IMR-90 (cell line): ENCODE data around the gene RAD18. TPM values are rescaled to one million over a fixed set of nuclear protein-coding genes. Genes with fewer than 3 reads are reported as not detected.

Experiments used
- ATAC-seq: fragments of 200-7000 bp; cut with Tn5 transposase; 2 replicates; pipeline ENCODE4 v1.9.1; 2020; ENCODE audit warnings: low read depth, mild to moderate bottlenecking, moderate library complexity
- BruUV-seq: library from RNA; stranded (reverse); fragments of 400-500 nt; replicated peaks from 2 replicates; lab custom pipeline; 2021; lab: Mats Ljungman, UMichigan
- CTCF ChIA-PET: fragments of 300-600 bp; formaldehyde crosslinking; extraction: SDS; loops from one replicate; lab custom pipeline; 2021; ENCODE audit warnings: antibody characterized with exemption; lab: Yijun Ruan, JAX
- POLR2A ChIA-PET: fragments of 300-600 bp; sonication (Branson Sonifier 250); formaldehyde crosslinking; loops from one replicate; lab custom pipeline; 2022; ENCODE audit warnings: antibody characterized with exemption; ENCODE audit not compliant: unreplicated experiment; lab: Charles Lee
- DNase-seq: peaks from one replicate; pipeline ENCODE4 v3.0.0; 2013
- H2AFZ ChIP-seq: replicated peaks from 2 replicates; pipeline ENCODE3; 2013; ENCODE audit warnings: low read length, mild to moderate bottlenecking; ENCODE audit not compliant: poor library complexity
- H2AK5ac ChIP-seq: 2 replicates; pipeline ENCODE4 v1.6.1; 2013; ENCODE audit warnings: low read depth, low read length, inconsistent platforms
- H2AK9ac ChIP-seq: replicated peaks from 2 replicates; pipeline ENCODE3; 2013; ENCODE audit warnings: mild to moderate bottlenecking, low read depth, low read length, moderate library complexity; ENCODE audit not compliant: poor library complexity
- H2BK120ac ChIP-seq: 2 replicates; pipeline ENCODE4 v1.6.1; 2013; ENCODE audit warnings: low read depth, low read length, inconsistent platforms
- H2BK15ac ChIP-seq: 3 replicates; pipeline ENCODE4 v1.6.1; 2013; ENCODE audit warnings: low read depth, low read length, inconsistent platforms
- H2BK20ac ChIP-seq: 2 replicates; pipeline ENCODE4 v1.6.1; 2013; ENCODE audit warnings: low read depth, mild to moderate bottlenecking, inconsistent platforms, low read length, moderate library complexity
- H2BK5ac ChIP-seq: 2 replicates; pipeline ENCODE4 v1.6.1; 2013; ENCODE audit warnings: mild to moderate bottlenecking, low read depth, low read length, inconsistent platforms; ENCODE audit not compliant: poor library complexity, severe bottlenecking
- H3K14ac ChIP-seq: replicated peaks from 2 replicates; pipeline ENCODE4 v1.6.1; 2013; ENCODE audit warnings: low read depth, low read length, inconsistent platforms
- H3K18ac ChIP-seq: 2 replicates; pipeline ENCODE4 v1.6.1; 2013; ENCODE audit warnings: low read depth, low read length, control low read depth
- H3K23ac ChIP-seq: 2 replicates; pipeline ENCODE4 v1.6.1; 2013; ENCODE audit warnings: low read depth, low read length, inconsistent platforms
- H3K27ac ChIP-seq: 2 replicates; pipeline ENCODE4 v1.5.1; 2013; ENCODE audit warnings: mild to moderate bottlenecking, control low read depth, low read length; ENCODE audit not compliant: insufficient read depth
- H3K27me3 ChIP-seq: 2 replicates; pipeline ENCODE4 v1.6.1; 2013; ENCODE audit warnings: low read length; ENCODE audit not compliant: control insufficient read depth, insufficient read depth
- H3K36me3 ChIP-seq: 2 replicates; pipeline ENCODE4 v1.6.1; 2013; ENCODE audit warnings: low read length, mixed read lengths; ENCODE audit not compliant: control insufficient read depth, insufficient read depth
- H3K4ac ChIP-seq: 2 replicates; pipeline ENCODE4 v1.6.1; 2013; ENCODE audit warnings: low read depth, low read length, inconsistent platforms
- H3K4me1 ChIP-seq: 2 replicates; pipeline ENCODE4 v1.6.1; 2013; ENCODE audit warnings: low read length, mixed read lengths; ENCODE audit not compliant: control insufficient read depth, insufficient read depth
- H3K4me2 ChIP-seq: 2 replicates; pipeline ENCODE4 v1.6.1; 2013; ENCODE audit warnings: low read depth, mild to moderate bottlenecking, control low read depth, low read length, moderate library complexity
- H3K4me3 ChIP-seq: 2 replicates; pipeline ENCODE4 v1.5.1; 2013; ENCODE audit warnings: low read depth, mild to moderate bottlenecking, control low read depth, low read length, moderate library complexity; ENCODE audit not compliant: insufficient read depth
- H3K56ac ChIP-seq: 2 replicates; pipeline ENCODE4 v1.6.1; 2013; ENCODE audit warnings: low read length, inconsistent platforms; ENCODE audit not compliant: insufficient read depth; ENCODE audit errors: extremely low read depth
- H3K79me1 ChIP-seq, 2 experiments: 2 replicates each; pipeline ENCODE4 v1.6.1; 2013; ENCODE audit warnings: low read length in 2 of 2, inconsistent platforms in 1 of 2, low read depth in 1 of 2
- H3K9ac ChIP-seq: 2 replicates; pipeline ENCODE4 v1.6.1; 2013; ENCODE audit warnings: low read depth, low read length, control low read depth
- H3K9me1 ChIP-seq: 2 replicates; pipeline ENCODE4 v1.6.1; 2013; ENCODE audit warnings: low read length, inconsistent platforms; ENCODE audit not compliant: insufficient read depth
- H3K9me3 ChIP-seq: 2 replicates; pipeline ENCODE4 v1.6.1; 2013; ENCODE audit warnings: low read length; ENCODE audit not compliant: control insufficient read depth, insufficient read depth
- H4K20me1 ChIP-seq: 2 replicates; pipeline ENCODE4 v1.6.1; 2013; ENCODE audit warnings: low read length, inconsistent platforms; ENCODE audit not compliant: insufficient read depth
- H4K5ac ChIP-seq: 2 replicates; pipeline ENCODE4 v1.6.1; 2013; ENCODE audit warnings: mild to moderate bottlenecking, low read depth, low read length, control low read depth
- H4K8ac ChIP-seq, 2 experiments: 2 replicates each; pipeline ENCODE4 v1.6.1; 2013; ENCODE audit warnings: low read depth in 2 of 2, low read length in 2 of 2, control low read depth in 1 of 2, inconsistent platforms in 1 of 2
- H4K91ac ChIP-seq: 2 replicates; pipeline ENCODE4 v1.6.1; 2013; ENCODE audit warnings: low read depth, low read length, inconsistent platforms; ENCODE audit not compliant: insufficient read depth
- BHLHE40 ChIP-seq: fragments of 150-350 bp; IDR thresholded peaks from 2 replicates; pipeline ENCODE4 v1.6.1; 2016; ENCODE audit warnings: mild to moderate bottlenecking, low read depth, low read length
- CEBPB ChIP-seq: IDR thresholded peaks from 2 replicates; pipeline ENCODE4 v1.6.1; 2012; ENCODE audit warnings: low read depth, low read length, improper control_type of control experiment
- ELK1 ChIP-seq: fragments of 150-350 bp; IDR thresholded peaks from 2 replicates; pipeline ENCODE4 v1.6.1; 2016; ENCODE audit warnings: low read depth, mild to moderate bottlenecking, low read length, moderate library complexity, borderline replicate concordance
- NFE2L2 ChIP-seq: fragments of 150-350 bp; IDR thresholded peaks from 2 replicates; pipeline ENCODE4 v1.6.1; 2016; ENCODE audit warnings: low read depth, mild to moderate bottlenecking, low read length
- POLR2A ChIP-seq: IDR thresholded peaks from 2 replicates; pipeline ENCODE4 v1.6.1; 2012; ENCODE audit warnings: mild to moderate bottlenecking, low read depth, low read length
- SMC3 ChIP-seq: fragments of 150-350 bp; IDR thresholded peaks from 2 replicates; pipeline ENCODE4 v1.6.1; 2016; ENCODE audit warnings: low read depth, mild to moderate bottlenecking, antibody characterized with exemption, low read length, moderate library complexity
- WGBS, 2 experiments: methylation state at CpG; one replicate each; pipeline versions ENCODE4 v1.1.5 to v1.1.7; 2013; ENCODE audit warnings: missing lambda C conversion rate in 2 of 2; ENCODE audit not compliant: insufficient read length in 1 of 2; ENCODE audit errors: extremely low coverage in 2 of 2; 5-methylcytosine and 5-hydroxymethylcytosine counted together
- dilution Hi-C: fragments of 300-500 bp; cut with HindIII; formaldehyde crosslinking; loops from one replicate; pipeline ENCODE4 v1.14.3; 2018; ENCODE audit warnings: low sequenced_read_pairs; ENCODE audit not compliant: unreplicated experiment
- in situ Hi-C: fragments of 300-500 bp; cut with MboI; formaldehyde crosslinking; loops from 3 replicates; pipeline ENCODE4 v1.14.3; 2019; ENCODE audit warnings: low sequenced_read_pairs, inconsistent platforms, mixed read lengths
- intact Hi-C: fragments of 100-400 bp; cut with micrococcal nuclease; formaldehyde crosslinking; loops from 2 replicates; pipeline ENCODE4 v1.10.0; 2022
- polyA plus RNA-seq, 3 experiments: library from polyadenylated mRNA; depleted of rRNA; stranded (reverse); fragments of >200 nt; gene quantifications; 2 replicates each; pipeline ENCODE4 v1.2.3, GENCODE V29; 2012; ENCODE audit warnings: low replicate concordance in 1 of 3
- total RNA-seq: library from RNA; depleted of rRNA; stranded (reverse); fragments of >200 nt; gene quantifications from 2 replicates; pipeline ENCODE4 v1.2.3, GENCODE V29; 2012
- TF ChIP-seq, protein P1 (sequence below): fragments of 150-350 bp; IDR thresholded peaks from 2 replicates; pipeline ENCODE4 v1.6.1; 2017; ENCODE audit warnings: mild to moderate bottlenecking, antibody characterized with exemption, low read length, low read depth

RAD18 gene
- total and polyA plus RNA-seq, 2 of the 4 experiments (the other 2 are of a cell fraction): 8.2 to 17.2 TPM

GRCh38 chr3:8885536-8886316 is 77.5 kb downstream of the RAD18 start (continued):
- no peak for TF ChIP-seq SMC3
- TF ChIP-seq POLR2A: no peak
- TF ChIP-seq NFE2L2: no peak

DNA sequence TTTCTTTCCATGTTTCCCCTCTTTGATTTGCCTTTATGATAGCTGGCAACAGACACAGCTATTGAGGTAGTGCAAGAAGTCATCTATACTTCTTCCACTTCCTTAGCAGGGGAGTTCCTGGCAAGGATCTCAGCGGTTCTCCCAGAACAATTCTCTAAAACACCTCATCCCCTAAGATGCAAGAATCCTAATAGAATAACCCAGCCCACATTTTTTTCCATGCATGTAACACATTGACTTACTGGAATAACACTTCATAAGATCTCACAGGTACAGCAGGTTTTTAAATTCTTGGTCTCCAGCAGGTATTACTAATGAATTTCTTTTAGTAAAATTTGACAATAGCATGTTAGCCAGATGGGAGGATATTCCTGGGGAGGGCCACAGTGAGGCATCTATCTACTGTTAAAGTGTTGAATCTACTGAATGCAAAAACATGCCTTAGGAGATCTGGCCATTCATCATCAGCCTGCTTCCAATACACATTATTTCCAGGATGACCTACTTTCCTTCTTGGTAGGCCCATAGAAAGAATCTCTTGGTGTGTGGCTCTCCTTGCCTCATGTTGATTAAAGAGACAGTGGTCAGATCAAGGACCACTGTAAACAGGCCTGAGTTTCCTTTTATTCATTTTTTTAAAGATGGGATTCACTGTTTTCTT is 78.5 kb downstream of the RAD18 start:
- Histone ChIP-seq H4K8ac (peak overlapping the region; percentile 4 to 50; a peak in 3 of 4 replicates), H3K79me1 (peaks cover 5 to 20% of the 10 kb centered on the region in 2 experiments; a peak in 2 of 4 replicates), H3K27me3 (no peaks in the 10 kb centered on the region), H2BK20ac (peak overlapping the region; percentile 74), H3K18ac (peak overlapping the region; percentile 20; the same call in 1 of the 2 replicates), H2AFZ (no peak overlapping the region), H2AK9ac (no peak overlapping the region), H2BK120ac (peak overlapping the region; percentile 82; the same call in 1 of the 2 replicates), H3K4me2 (no peak overlapping the region), H3K9ac (no peak overlapping the region), H3K9me1 (peaks cover 10% of the 10 kb centered on the region), H3K14ac (no peak overlapping the region), H4K91ac (peak overlapping the region; percentile 82), H4K5ac (no peak overlapping the region; the same call in 1 of the 2 replicates), H3K27ac (no peak overlapping the region), H3K36me3 (no peaks in the 10 kb centered on the region; the same call in 1 of the 2 replicates), H2BK15ac (peak overlapping the region; percentile 73; the same call in 1 of the 3 replicates), H4K20me1 (no peaks in the 10 kb centered on the region), H3K4me1 (peaks cover 29% of the 10 kb centered on the region), H3K9me3 (peaks cover 2% of the 10 kb centered on the region; the same call in 1 of the 2 replicates), H3K4me3 (no peak overlapping the region), H2BK5ac (peak overlapping the region; percentile 96), H3K23ac (no peak overlapping the region), H2AK5ac (peak overlapping the region; percentile 65; the same call in 1 of the 2 replicates), H3K56ac (no peak overlapping the region), H3K4ac (peak overlapping the region; percentile 82)
- BruUV-seq: no TSS peak
- ChIA-PET CTCF (no interaction called here), POLR2A (no interaction called here)
- ATAC-seq (no peak), DNase-seq (no peak)
- in situ Hi-C loops (no loop called here), intact Hi-C loops (loop anchor here (1.0 to 5.0 kb wide), 2 partner anchors 12 to 78 kb away; partner anchors contain the start of gene RAD18), dilution Hi-C loops (no loop called here)
- no peak for TF ChIP-seq ELK1
- no peak for TF ChIP-seq CEBPB
- TF ChIP-seq, protein P1, sequence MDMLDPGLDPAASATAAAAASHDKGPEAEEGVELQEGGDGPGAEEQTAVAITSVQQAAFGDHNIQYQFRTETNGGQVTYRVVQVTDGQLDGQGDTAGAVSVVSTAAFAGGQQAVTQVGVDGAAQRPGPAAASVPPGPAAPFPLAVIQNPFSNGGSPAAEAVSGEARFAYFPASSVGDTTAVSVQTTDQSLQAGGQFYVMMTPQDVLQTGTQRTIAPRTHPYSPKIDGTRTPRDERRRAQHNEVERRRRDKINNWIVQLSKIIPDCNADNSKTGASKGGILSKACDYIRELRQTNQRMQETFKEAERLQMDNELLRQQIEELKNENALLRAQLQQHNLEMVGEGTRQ: no peak
- TF ChIP-seq BHLHE40: no peak
- no CpG with 5 or more reads among the region's 1 CpG for WGBS, 2 experiments
